Measurements from ENCODE around the gene IDI1.

The IDI1 gene

GRCh38 chr10:1003884-1004670 lies 44.8 kb downstream of the IDI1 start:
- Histone ChIP-seq H3K4me1 (ENCODE audit: control insufficient read depth in 1 of 2, insufficient read depth in 2 of 2, low read length in 2 of 2) (no peaks in the 10 kb centered on the region), H3K27ac (ENCODE audit: low read depth, low read length) (no peak overlapping the region), H3K9ac (ENCODE audit: low read depth in 1 of 2, low read length in 2 of 2) (no peak overlapping the region), H3K27me3 (ENCODE audit: control insufficient read depth in 1 of 2, insufficient read depth in 2 of 2, low read length in 2 of 2) (no peaks in the 10 kb centered on the region), H3K36me3 (ENCODE audit: control insufficient read depth in 1 of 2, insufficient read depth in 2 of 2, low read length in 2 of 2) (peaks cover 53 to 95% of the 10 kb centered on the region in 2 donors), H3K9me3 (ENCODE audit: control insufficient read depth in 1 of 2, low read length in 2 of 2) (peaks cover 2 to 12% of the 10 kb centered on the region in 2 donors), H3K4me3 (ENCODE audit: low read depth in 1 of 2, low read length in 2 of 2) (no peak overlapping the region)

- Histone ChIP-seq H3K9ac (ENCODE audit: low read depth in 1 of 2, low read length in 2 of 2) (no peak overlapping the region), H3K4me3 (ENCODE audit: low read depth in 1 of 2, low read length in 2 of 2) (no peak overlapping the region), H3K27me3 (ENCODE audit: control insufficient read depth in 1 of 2, insufficient read depth in 2 of 2, low read length in 2 of 2) (no peaks in the 10 kb centered on the region), H3K36me3 (ENCODE audit: control insufficient read depth in 1 of 2, insufficient read depth in 2 of 2, low read length in 2 of 2) (peaks cover 59 to 96% of the 10 kb centered on the region in 2 donors), H3K4me1 (ENCODE audit: control insufficient read depth in 1 of 2, insufficient read depth in 2 of 2, low read length in 2 of 2) (no peaks in the 10 kb centered on the region), H3K9me3 (ENCODE audit: control insufficient read depth in 1 of 2, low read length in 2 of 2) (peaks cover 2 to 12% of the 10 kb centered on the region in 2 donors), H3K27ac (ENCODE audit: low read depth, low read length) (no peak overlapping the region)
These were observed 46.4 kb downstream of the IDI1 start for GRCh38 chr10:1002425-1003006.

DNA sequence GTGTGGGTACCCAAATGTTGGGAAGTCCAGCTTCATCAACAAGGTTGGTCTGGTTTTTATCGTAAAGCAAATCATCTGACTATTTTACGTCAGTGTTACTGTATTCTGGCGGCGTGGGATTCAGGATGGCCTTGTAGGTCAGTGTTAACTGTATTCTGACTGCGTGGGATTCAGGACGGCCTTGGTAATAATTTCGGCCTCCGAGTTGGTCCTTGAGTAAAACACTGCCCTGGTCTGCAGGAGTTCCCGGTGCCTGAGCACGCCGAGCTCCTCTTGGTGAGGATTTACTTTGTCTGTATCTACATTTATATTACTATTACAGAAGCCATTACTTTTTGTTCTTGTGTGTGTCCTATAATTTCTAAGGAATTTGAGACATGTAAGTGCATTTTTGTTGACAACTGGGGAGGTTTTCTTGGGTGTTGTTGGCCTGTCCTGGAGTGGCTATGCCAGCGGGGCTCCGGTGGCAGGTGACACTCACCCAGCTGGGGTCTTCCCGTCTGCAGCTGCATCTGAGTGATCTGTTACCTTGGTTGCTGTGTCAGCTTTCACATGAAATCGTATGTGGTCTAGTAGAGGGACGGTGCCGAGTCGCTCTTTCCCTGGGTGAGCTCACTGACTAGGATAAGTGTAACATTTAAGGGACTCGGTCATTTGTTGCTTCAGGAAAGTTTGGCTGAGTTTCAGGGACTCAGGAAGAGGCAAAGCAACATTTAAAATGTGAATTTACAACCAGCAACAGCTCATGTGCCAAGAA lies 51.5 kb downstream of the IDI1 start:
- peaks cover 50 to 95% of the 10 kb centered on the region in 2 donors for H3K36me3 ChIP-seq (ENCODE audit: control insufficient read depth in 1 of 2, insufficient read depth in 2 of 2, low read length in 2 of 2)
- no peaks in the 10 kb centered on the region for H3K4me1 ChIP-seq (ENCODE audit: control insufficient read depth in 1 of 2, insufficient read depth in 2 of 2, low read length in 2 of 2)
- H3K27ac ChIP-seq (ENCODE audit: low read depth, low read length) = no peak overlapping the region
- no peak overlapping the region for H3K9ac ChIP-seq (ENCODE audit: low read depth in 1 of 2, low read length in 2 of 2)
- H3K9me3 ChIP-seq (ENCODE audit: control insufficient read depth in 1 of 2, low read length in 2 of 2) = peaks cover 2 to 5% of the 10 kb centered on the region in 2 donors
- H3K4me3 ChIP-seq (ENCODE audit: low read depth in 1 of 2, low read length in 2 of 2) = no peak overlapping the region
- H3K27me3 ChIP-seq (ENCODE audit: control insufficient read depth in 1 of 2, insufficient read depth in 2 of 2, low read length in 2 of 2) = no peaks in the 10 kb centered on the region

GRCh38 chr10:996031-996430 lies 52.9 kb downstream of the IDI1 start:
- no peak overlapping the region for H3K27ac ChIP-seq (ENCODE audit: low read depth, low read length)
- no peaks in the 10 kb centered on the region for H3K9me3 ChIP-seq (ENCODE audit: control insufficient read depth in 1 of 2, low read length in 2 of 2)
- H3K27me3 ChIP-seq (ENCODE audit: control insufficient read depth in 1 of 2, insufficient read depth in 2 of 2, low read length in 2 of 2) = no peaks in the 10 kb centered on the region
- peaks cover 41 to 84% of the 10 kb centered on the region in 2 donors for H3K36me3 ChIP-seq (ENCODE audit: control insufficient read depth in 1 of 2, insufficient read depth in 2 of 2, low read length in 2 of 2)
- no peaks in the 10 kb centered on the region for H3K4me1 ChIP-seq (ENCODE audit: control insufficient read depth in 1 of 2, insufficient read depth in 2 of 2, low read length in 2 of 2)
- no peak overlapping the region for H3K9ac ChIP-seq (ENCODE audit: low read depth in 1 of 2, low read length in 2 of 2)
- H3K4me3 ChIP-seq (ENCODE audit: low read depth in 1 of 2, low read length in 2 of 2) = no peak overlapping the region

DNA sequence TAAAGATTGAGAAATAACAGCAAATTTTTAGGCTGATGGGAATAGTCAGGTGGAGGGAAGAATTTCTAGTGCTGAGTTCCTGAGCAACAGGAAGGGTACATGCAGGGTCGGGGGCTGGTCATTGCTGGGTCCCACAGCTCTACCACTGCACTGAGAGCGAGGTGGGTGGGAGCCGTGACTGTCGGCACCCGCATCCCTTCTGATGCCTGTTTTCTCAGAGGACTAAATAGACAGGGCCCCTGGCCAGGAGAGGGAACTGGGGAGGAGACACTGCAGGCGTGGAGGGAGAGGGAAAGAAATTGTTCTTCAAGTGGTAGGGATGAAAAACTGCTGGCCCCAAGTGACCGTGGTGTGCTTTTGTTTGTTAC lies 53.4 kb downstream of the IDI1 start:
- H3K9me3 ChIP-seq (ENCODE audit: control insufficient read depth in 1 of 2, low read length in 2 of 2) = no peaks in the 10 kb centered on the region
- no peak overlapping the region for H3K9ac ChIP-seq (ENCODE audit: low read depth in 1 of 2, low read length in 2 of 2)
- peaks cover 37 to 79% of the 10 kb centered on the region in 2 donors for H3K36me3 ChIP-seq (ENCODE audit: control insufficient read depth in 1 of 2, insufficient read depth in 2 of 2, low read length in 2 of 2)
- no peaks in the 10 kb centered on the region for H3K4me1 ChIP-seq (ENCODE audit: control insufficient read depth in 1 of 2, insufficient read depth in 2 of 2, low read length in 2 of 2)
- no peak overlapping the region for H3K27ac ChIP-seq (ENCODE audit: low read depth, low read length)
- no peak overlapping the region for H3K4me3 ChIP-seq (ENCODE audit: low read depth in 1 of 2, low read length in 2 of 2)
- H3K27me3 ChIP-seq (ENCODE audit: control insufficient read depth in 1 of 2, insufficient read depth in 2 of 2, low read length in 2 of 2) = no peaks in the 10 kb centered on the region

DNA sequence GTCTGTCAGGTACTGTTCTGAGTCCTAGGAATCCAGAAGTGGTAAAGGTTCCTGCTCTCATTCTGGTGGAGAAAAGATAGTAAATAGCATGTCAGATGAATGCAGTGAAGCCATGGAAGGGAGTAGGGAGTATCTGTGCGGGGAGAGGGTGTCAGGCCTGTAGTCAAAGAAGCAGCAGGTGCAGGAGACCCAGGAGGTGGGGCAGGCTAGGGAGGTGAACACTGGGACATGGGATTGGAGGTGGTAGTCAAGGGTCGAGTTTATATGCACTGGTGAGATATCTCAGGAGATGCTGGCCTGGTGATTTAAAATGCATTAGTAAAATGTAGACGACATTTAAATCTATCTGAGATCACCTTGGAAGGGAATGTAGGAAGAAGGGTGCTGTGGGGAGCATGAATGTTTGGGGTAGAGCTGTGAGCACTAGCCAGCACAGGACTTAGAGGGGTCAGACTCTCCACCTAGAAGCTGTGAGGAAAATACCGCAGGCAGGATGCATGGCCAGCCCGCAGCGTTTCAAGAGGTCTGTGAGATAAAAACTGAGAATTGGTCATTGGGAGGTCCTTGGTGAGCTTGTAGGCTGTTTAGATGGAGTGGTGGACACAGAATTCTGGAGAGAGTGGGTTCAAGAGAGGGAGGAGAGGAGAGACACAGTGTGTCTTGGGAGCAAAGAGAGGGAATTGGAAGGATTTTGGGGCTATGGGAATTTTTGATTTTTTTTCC lies 53.9 kb downstream of the IDI1 start:
- no peaks in the 10 kb centered on the region for H3K27me3 ChIP-seq (ENCODE audit: control insufficient read depth in 1 of 2, insufficient read depth in 2 of 2, low read length in 2 of 2)
- H3K4me3 ChIP-seq (ENCODE audit: low read depth in 1 of 2, low read length in 2 of 2) = no peak overlapping the region
- H3K9me3 ChIP-seq (ENCODE audit: control insufficient read depth in 1 of 2, low read length in 2 of 2) = no peaks in the 10 kb centered on the region
- H3K36me3 ChIP-seq (ENCODE audit: control insufficient read depth in 1 of 2, insufficient read depth in 2 of 2, low read length in 2 of 2) = peaks cover 36 to 74% of the 10 kb centered on the region in 2 donors
- H3K27ac ChIP-seq (ENCODE audit: low read depth, low read length) = no peak overlapping the region
- H3K4me1 ChIP-seq (ENCODE audit: control insufficient read depth in 1 of 2, insufficient read depth in 2 of 2, low read length in 2 of 2) = no peaks in the 10 kb centered on the region
- no peak overlapping the region for H3K9ac ChIP-seq (ENCODE audit: low read depth in 1 of 2, low read length in 2 of 2)

DNA sequence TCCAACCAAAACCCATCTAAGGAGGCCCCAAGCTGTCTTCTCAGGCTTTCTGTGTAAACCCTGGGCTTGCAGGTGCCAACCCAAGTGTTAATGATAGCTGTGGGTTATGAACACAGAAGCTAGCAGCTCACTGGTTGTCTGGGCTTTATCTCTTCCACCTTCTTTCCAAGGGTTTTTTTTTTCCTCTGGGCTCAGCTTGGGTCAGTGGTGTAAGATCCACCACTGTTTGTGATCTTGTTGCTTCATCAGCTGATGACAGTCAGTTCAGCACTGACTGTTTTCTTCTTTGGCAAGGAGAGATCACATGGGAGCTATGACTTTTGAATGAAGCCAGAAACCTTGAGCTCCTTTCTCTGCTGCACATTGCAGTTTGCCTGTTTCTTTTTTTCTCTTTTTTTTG lies 56.0 kb downstream of the IDI1 start:
- Histone ChIP-seq H3K4me3 (ENCODE audit: low read depth in 1 of 2, low read length in 2 of 2) (no peak overlapping the region), H3K27ac (ENCODE audit: low read depth, low read length) (no peak overlapping the region), H3K36me3 (ENCODE audit: control insufficient read depth in 1 of 2, insufficient read depth in 2 of 2, low read length in 2 of 2) (peaks cover 30 to 53% of the 10 kb centered on the region in 2 donors)

DNA sequence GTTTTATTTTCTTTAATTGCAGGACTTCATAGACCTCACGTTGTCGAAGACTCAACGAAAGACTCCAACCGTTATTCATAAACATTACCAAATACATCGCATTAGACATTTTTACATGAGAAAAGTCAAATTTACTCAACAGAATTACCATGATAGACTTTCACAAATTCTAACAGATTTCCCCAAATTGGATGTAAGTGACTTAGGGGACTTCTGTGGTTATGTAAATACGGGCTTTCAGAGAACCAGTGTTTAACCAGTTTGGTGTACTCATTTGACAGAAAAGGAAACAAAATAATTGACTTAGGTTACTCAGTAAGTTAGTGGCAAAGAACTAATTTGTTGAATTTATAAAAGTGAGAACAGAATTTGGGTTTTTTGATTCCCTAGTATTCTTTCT lies 56.5 kb downstream of the IDI1 start:
- Histone ChIP-seq H3K27ac (ENCODE audit: low read depth, low read length) (no peak overlapping the region), H3K27me3 (ENCODE audit: control insufficient read depth in 1 of 2, insufficient read depth in 2 of 2, low read length in 2 of 2) (no peaks in the 10 kb centered on the region), H3K9ac (ENCODE audit: low read depth in 1 of 2, low read length in 2 of 2) (no peak overlapping the region), H3K9me3 (ENCODE audit: control insufficient read depth in 1 of 2, low read length in 2 of 2) (no peaks in the 10 kb centered on the region), H3K36me3 (ENCODE audit: control insufficient read depth in 1 of 2, insufficient read depth in 2 of 2, low read length in 2 of 2) (peaks cover 30 to 49% of the 10 kb centered on the region in 2 donors), H3K4me1 (ENCODE audit: control insufficient read depth in 1 of 2, insufficient read depth in 2 of 2, low read length in 2 of 2) (peaks cover 10 to 18% of the 10 kb centered on the region in 2 donors), H3K4me3 (ENCODE audit: low read depth in 1 of 2, low read length in 2 of 2) (no peak overlapping the region)

More for the DNA sequence above, 56.0 kb downstream of the IDI1 start:
- H3K9me3 ChIP-seq (ENCODE audit: control insufficient read depth in 1 of 2, low read length in 2 of 2) = no peaks in the 10 kb centered on the region
- H3K9ac ChIP-seq (ENCODE audit: low read depth in 1 of 2, low read length in 2 of 2) = no peak overlapping the region
- no peaks in the 10 kb centered on the region for H3K27me3 ChIP-seq (ENCODE audit: control insufficient read depth in 1 of 2, insufficient read depth in 2 of 2, low read length in 2 of 2)
- H3K4me1 ChIP-seq (ENCODE audit: control insufficient read depth in 1 of 2, insufficient read depth in 2 of 2, low read length in 2 of 2) = peaks cover 8 to 14% of the 10 kb centered on the region in 2 donors

- H3K9ac ChIP-seq (ENCODE audit: low read depth in 1 of 2, low read length in 2 of 2) = no peak overlapping the region
These were observed 58.1 kb downstream of the IDI1 start for GRCh38 chr10:990808-991207.

More at GRCh38 chr10:990808-991207, 58.1 kb downstream of the IDI1 start:
- Histone ChIP-seq H3K4me1 (ENCODE audit: control insufficient read depth in 1 of 2, insufficient read depth in 2 of 2, low read length in 2 of 2) (peaks cover 23 to 25% of the 10 kb centered on the region in 2 donors), H3K4me3 (ENCODE audit: low read depth in 1 of 2, low read length in 2 of 2) (no peak overlapping the region), H3K9me3 (ENCODE audit: control insufficient read depth in 1 of 2, low read length in 2 of 2) (no peaks in the 10 kb centered on the region), H3K27me3 (ENCODE audit: control insufficient read depth in 1 of 2, insufficient read depth in 2 of 2, low read length in 2 of 2) (no peaks in the 10 kb centered on the region), H3K36me3 (ENCODE audit: control insufficient read depth in 1 of 2, insufficient read depth in 2 of 2, low read length in 2 of 2) (peaks cover 21 to 32% of the 10 kb centered on the region in 2 donors), H3K27ac (ENCODE audit: low read depth, low read length) (no peak overlapping the region)
